Coronary artery (tissue), 2 donors: Measurements from ENCODE around the gene NSMF.

Experiments used
- DNase-seq: peaks from one replicate; pipeline ENCODE4 v3.0.0-alpha.2; 2017; ENCODE audit warnings: low spot score
- H3K27ac ChIP-seq, 2 donors: fragments of 200-600 bp; sonication (generic); one replicate each; pipeline ENCODE4 v1.5.1; 2016 to 2019
- H3K4me3 ChIP-seq: fragments of 200-600 bp; sonication (generic); 2 replicates; pipeline ENCODE4 v1.5.1; 2016; ENCODE audit warnings: mild to moderate bottlenecking, moderate library complexity
- TF ChIP-seq, protein P1 (sequence below): fragments of 200-600 bp; sonication (generic); IDR thresholded peaks from one replicate; pipeline ENCODE4 v1.5.1; 2019; ENCODE audit warnings: antibody characterized with exemption

The NSMF gene

DNA sequence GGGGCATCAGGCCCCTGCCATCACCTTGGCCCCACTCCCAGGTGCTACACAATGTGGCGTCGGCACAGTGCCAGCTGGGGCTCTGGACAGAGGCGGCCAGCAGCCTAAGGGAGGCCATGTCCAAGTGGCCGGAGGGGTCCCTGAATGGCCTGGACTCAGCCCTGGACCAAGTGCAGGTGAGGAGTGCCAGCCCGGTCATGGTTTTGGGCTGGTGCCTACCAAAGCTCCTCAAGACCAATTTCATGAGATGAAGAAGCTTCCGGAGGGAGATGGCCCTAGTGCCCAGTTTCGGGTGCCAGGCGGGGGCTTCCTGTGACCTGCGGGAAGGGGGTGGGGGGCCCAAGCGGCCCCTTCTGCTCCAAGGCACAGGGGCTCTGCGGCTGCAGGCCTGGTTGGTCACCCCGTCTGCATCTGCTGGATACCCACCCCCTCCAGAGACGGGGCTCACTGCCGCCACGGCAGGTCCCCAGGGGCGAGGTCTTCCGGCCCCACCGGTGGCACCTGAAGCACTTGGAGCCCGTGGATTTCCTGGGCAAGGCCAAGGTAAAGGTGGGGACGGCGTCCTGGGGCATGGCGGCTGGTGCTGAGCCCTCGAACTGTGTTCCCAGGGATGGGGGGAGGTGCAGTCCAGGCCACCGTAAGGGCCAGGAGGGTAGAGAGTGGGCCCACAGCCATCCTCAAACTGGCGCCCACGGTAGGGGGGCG is 30.1 kb downstream of the NSMF start:
- TF ChIP-seq, protein P1, sequence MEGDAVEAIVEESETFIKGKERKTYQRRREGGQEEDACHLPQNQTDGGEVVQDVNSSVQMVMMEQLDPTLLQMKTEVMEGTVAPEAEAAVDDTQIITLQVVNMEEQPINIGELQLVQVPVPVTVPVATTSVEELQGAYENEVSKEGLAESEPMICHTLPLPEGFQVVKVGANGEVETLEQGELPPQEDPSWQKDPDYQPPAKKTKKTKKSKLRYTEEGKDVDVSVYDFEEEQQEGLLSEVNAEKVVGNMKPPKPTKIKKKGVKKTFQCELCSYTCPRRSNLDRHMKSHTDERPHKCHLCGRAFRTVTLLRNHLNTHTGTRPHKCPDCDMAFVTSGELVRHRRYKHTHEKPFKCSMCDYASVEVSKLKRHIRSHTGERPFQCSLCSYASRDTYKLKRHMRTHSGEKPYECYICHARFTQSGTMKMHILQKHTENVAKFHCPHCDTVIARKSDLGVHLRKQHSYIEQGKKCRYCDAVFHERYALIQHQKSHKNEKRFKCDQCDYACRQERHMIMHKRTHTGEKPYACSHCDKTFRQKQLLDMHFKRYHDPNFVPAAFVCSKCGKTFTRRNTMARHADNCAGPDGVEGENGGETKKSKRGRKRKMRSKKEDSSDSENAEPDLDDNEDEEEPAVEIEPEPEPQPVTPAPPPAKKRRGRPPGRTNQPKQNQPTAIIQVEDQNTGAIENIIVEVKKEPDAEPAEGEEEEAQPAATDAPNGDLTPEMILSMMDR: no peak
- DNase-seq: no peak
- H3K4me3 ChIP-seq: no peak overlapping the region
- no peak overlapping the region for H3K27ac ChIP-seq

DNA sequence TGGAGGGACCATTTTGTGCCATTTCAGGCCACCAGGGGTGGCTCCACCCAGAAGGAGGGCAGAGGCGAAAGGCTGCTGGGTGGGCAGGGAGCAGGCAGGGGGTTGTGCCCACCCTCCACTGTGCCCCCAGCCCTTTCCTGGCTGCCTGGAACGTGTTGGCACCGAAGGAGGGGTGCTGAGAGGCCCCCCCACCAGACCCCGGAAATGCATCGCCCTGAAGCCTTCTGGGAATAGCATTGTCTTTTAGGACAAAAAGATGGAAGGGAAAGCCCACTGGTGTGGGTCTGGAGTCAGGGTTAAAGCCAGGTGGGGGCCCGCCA is 30.9 kb downstream of the NSMF start:
- Histone ChIP-seq H3K27ac (no peak overlapping the region), H3K4me3 (no peak overlapping the region)
- DNase-seq: no peak
- TF ChIP-seq, protein P1: no peak

DNA sequence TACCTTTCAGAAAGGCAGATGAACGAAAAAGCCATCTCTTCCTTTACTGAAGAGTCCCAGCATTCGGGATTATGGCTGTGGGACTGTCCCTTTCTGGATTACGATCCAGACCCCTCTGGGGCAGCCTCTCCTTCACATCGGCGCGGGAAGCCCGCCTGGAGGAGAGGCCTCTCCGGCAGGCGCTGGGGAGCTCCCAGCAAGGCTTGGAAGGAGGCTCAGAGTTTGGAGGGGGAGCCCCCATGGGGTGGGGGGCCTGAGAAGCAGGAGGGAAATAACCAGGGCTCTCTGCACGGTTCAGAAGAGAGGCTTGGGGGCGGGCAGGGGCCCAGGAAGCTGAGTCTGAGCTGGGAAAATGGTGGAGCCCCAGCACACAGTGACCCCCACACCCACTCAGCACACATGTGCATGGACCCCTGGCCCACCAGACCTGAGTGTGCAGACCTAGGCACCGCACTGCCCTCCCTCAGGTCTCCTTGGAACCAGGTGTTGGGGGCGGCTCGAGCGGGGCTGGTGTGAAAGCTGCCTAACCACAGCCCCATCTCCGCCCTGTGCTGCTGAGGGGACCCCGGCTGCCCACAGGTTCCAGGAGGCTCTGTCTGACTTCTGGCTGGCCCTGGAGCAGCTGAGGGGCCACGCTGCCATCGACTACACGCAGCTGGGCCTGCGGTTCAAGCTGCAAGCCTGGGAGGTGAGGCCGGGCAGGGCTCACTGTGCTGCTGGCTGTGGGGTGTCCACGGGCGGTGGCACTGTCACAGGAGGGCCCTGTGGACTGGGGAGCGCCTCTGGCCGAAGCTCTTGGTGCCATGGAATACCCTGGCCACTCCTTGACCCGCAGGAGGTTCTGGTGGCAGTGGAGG is 31.5 kb downstream of the NSMF start:
- Histone ChIP-seq H3K4me3 (no peak overlapping the region), H3K27ac (no peak overlapping the region)
- TF ChIP-seq, protein P1: no peak
- DNase-seq: no peak

- H3K27ac ChIP-seq: no peak overlapping the region
- TF ChIP-seq, protein P1: no peak
- DNase-seq: no peak
- H3K4me3 ChIP-seq: no peak overlapping the region
These were observed 33.0 kb downstream of the NSMF start for GRCh38 chr9:137426018-137426681.

- H3K4me3 ChIP-seq: peak overlapping the region; percentile 95
- no peak for DNase-seq
- TF ChIP-seq, protein P1: no peak
- peak overlapping the region; percentile 71 to 87 for H3K27ac ChIP-seq
These were observed 35.4 kb downstream of the NSMF start for GRCh38 chr9:137423514-137424291.

DNA sequence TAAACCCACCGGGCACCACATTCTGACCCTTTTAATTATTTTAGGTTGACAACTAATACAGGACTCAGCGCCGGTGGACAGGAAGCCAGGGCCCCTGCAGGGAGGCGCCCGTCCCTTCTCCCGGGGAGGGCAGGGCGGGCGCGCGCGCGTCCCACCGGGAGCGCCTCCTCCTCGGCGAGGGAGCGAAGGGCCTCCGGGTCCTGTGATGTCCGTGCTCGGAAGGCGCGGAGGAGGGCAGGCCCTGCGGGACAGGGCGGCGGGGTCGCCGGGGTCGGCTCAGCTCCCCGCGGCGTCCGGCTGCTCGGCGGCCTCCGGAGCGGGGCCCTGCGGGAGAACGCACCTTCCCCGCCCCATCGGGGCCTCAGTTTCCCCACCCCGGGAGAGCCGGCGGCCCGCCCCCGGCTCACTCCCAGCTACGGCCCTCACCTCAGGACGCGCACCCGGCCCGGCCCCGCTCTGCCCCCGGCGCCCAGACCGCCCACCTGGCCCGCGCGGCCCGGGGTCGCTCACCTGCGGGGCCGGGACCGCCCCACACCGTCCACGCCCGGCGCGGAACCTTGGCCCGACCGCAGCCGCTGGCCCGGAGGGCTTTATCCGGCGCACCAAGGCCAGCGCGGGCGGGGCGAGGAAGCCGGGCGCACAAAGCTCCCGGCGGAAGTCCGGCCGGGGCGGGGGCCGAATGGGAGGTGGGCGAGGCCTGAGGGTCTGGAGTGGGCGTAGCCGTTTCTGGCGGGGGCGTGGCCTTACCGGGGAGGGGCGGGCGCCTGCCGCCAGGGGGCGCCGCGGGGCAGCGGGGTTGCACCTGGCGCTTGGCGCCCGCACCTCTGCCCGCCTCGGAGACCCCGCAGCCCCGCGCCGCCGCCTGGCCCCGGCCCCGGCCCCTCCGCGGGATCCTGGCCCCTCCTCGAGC is 36.3 kb downstream of the NSMF start, which contains the start of the genes EXD3 and NOXA1:
Gene EXD3 (minus strand): TSS at position 559 of the 910 bp plus-strand sequence. CDS start 27,805 bp downstream, outside the sequence.
Gene NOXA1 (plus strand): TSS at position 790 of the 910 bp plus-strand sequence. CDS start 137 bp downstream, outside the sequence.
- Histone ChIP-seq H3K4me3 (peak within 1 kb of the TSS; percentile 95), H3K27ac (peak within 1 kb of the TSS; percentile 71 to 87)
- TF ChIP-seq, protein P1: peak; percentile 51
- peak; percentile 91 for DNase-seq
